Tracheal epithelial cell (primary cell): ENCODE results near the gene PEX14. TPM values are rescaled to one million over a fixed set of nuclear protein-coding genes. Genes with fewer than 3 reads are reported as not detected.

ENCODE experiments used
- total RNA-seq: library from RNA; depleted of rRNA; stranded (reverse); fragments of >200 nt; gene quantifications from 2 replicates; pipeline ENCODE4 v1.2.1, GENCODE V29; 2014

The PEX14 gene
- 7.0 and 16.6 TPM in 2 replicates for total RNA-seq

DNA sequence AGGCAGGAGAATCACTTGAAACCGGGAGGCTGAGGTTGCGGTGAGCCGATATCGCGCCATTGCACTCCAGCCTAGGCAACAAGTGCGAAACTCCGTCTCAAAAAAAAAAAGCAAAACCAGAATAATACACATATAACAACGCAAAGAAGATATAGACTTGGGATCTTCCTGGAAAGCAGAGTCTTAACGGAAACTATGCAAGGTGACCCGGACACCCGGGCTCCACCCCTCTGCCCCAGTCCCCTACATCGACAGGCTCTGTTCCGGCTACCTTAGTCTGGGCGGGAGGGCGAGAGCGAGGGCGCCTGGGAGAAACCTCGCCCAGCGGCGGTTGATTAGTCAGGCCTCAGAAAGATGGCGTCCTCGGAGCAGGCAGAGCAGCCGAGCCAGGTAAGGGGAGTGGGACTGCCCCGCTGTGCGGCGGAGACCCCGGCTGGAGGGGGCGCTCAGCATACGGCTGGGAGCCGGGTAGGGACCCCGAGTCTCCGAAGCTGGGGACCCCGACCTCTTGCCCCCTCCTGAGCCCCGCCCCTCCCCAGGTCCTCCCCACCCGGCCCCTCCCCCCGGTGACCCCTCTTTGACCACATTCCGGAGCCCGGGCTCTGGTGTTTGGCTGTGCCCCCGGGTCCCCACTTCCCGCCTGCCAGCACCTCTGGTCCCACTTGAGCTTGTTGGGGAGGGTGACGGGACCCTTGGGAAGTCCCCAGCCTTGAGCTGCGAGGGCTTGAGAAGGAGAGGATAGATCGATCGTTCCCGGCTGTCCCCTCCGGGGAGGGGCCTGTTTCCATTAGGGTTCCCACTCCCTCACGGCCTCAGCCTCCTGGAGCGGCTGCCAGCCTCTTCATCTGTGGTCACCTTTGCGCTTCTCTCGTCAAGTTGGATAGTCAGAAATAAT is at the start of gene PEX14:
Gene PEX14 (plus strand): TSS at position 338 of the 895 bp plus-strand sequence. CDS start 17 bp downstream, at position 355.

DNA sequence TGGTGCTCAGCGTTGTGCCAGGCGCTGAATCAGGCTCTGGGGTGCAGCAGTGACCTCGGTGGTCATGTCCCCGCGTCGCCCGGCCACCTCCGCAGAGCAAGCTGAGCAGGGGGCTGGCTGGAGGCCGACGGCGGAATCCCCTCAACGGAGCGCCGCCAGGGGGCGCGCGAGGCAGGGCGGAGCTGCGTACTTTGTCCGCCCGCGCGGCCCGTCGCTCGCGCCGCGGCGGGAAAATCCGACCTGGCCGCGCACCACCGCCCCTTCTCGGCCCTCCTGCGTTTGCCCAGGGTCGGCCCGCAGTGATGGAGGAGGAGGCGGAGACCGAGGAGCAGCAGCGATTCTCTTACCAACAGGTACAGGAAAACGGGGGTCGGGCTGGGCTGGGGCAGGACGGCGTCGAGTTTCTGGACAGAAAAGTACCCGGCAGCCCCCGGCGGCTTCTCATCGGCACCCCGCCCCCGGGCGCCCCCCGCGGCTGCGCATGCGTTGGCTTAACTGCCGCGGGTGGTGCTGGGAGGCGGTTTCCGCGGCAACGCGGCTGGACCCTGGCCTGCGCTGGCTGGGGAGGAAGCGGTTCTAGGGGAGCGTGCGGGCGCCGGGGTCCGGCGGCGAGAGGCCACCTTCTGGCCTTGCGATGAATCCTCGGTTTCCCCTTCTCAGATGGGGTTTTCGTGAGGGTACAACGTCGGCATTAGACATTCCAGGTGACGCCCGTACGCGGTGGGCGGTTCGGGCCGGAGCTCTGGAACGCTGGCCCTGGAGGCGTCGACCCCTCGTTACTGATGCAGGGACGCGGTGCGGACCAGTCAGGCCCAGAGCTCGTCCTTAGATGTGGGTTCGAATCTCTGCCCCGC is 44.3 kb upstream of the PEX14 start, which contains the start of gene CENPS:
Gene CENPS (plus strand): TSS at position 218 of the 854 bp plus-strand sequence. CDS start 85 bp downstream, at position 303.

DNA sequence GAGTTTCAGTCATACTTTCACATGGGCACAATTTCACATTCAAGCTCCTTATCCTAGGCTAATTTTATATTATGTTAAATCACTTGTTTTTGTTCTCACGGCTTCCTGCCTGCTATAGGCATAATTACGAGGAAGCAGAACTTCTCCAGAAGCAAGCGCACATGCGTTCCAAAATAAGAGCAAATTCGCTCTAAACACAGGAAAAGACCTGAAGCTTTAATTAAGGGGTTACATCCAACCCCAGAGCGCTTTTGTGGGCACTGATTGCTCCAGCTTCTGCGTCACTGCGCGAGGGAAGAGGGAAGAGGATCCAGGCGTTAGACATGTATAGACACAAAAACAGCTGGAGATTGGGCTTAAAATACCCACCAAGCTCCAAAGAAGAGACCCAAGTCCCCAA is 25.0 kb upstream of the PEX14 start, which contains the start of gene CORT:
Gene CORT (plus strand): TSS at position 281 of the 400 bp plus-strand sequence. CDS start 193 bp downstream, outside the sequence.

DNA sequence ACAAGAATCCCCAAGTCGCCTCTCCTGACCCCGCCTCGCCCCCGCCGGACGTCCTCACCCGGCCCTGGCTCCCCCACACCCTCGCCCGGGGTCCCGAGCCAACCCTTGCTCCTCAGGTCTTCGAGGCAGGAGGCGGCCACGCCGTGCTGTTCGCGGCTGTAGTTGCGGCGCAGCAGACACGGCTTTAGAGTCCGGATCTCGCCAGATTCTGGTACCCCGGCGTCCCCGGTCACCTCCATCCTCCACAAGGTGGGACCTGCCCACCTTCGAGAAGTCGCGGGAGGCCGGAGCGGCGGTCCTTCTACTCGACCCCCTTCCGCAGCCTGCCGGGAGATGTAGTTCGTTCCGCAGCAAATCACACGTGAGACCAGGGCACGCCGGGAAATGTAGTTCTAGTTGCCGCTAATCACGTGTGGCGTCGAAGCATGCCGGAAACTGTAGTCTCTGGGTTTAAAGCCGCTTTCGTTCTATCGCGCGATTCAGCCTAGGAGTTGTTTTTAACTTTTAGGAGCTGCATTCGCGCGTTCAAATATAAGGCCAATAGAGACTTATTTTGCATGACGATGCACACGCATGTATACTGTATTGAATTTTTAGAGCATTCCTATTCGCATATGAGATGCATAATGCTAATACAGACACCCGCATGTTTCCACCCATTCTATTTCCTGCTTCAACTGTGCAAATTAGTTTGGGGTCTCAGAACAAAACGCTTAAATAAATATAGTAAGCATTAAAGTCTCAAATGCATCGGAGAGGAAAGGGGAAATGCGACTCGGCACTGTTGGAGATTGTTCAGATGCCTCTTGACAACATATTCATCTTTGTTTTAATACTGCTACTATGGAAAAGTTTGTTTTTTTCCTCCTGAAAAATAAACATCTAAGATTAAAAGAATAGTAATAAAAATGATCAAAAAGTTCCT is 2.3 kb upstream of the PEX14 start, which contains the start of gene DFFA:
Gene DFFA (minus strand): TSS at position 310 of the 925 bp plus-strand sequence. CDS start 71 bp downstream, at position 239.

Other genes starting within 250 kb of the PEX14 start
- 59.8 and 75.7 TPM in 2 replicates for gene PGD, start 75.9 kb upstream of the PEX14 start, total RNA-seq
- 5.3 and 6.8 TPM in 2 replicates for gene CENPS, start 44.5 kb upstream of the PEX14 start, total RNA-seq
- not detected in 2 replicates for gene CORT, start 24.9 kb upstream of the PEX14 start, total RNA-seq
- 48.4 and 72.3 TPM in 2 replicates for gene DFFA, start 2.4 kb upstream of the PEX14 start, total RNA-seq